Stimulated activated CD4-positive, alpha-beta T cell treated with anti-CD3 and anti-CD28 coated beads, Interleukin-2, amount 100 ng/mL, for 4 hours (primary cell): ENCODE measurements around the gene FCGBP.

Experiments used
- DNase-seq: peaks from one replicate; pipeline ENCODE4 v3.0.0-alpha.2; 2020; ENCODE audit warnings: low read depth

Gene FCGBP

GRCh38 chr19:39946532-39946931, 12.1 kb upstream of the FCGBP start:
- DNase-seq = no peak

GRCh38 chr19:39943586-39943985, 9.2 kb upstream of the FCGBP start:
- no peak for DNase-seq

DNA sequence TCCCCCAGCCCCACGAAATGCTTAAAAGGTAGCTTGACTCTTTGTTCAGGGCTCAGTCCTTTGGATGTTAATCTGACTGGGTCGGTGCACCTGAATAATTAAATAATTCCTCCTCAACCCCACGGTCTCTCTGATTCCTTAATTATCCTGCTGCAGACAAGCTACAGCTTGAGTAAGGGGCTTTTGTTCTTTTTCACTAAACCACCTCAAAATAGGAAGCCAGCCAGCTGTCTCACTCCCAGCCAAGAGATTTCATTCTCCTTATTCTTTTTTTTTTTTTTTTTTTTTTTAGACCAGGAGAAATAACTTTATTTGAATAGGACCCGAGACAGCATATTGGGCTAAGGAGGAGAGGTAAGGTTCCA, 7.9 kb upstream of the FCGBP start:
- no peak for DNase-seq

- DNase-seq = peak; percentile 51
Observed at GRCh38 chr19:39941615-39942365, 7.4 kb upstream of the FCGBP start.

DNA sequence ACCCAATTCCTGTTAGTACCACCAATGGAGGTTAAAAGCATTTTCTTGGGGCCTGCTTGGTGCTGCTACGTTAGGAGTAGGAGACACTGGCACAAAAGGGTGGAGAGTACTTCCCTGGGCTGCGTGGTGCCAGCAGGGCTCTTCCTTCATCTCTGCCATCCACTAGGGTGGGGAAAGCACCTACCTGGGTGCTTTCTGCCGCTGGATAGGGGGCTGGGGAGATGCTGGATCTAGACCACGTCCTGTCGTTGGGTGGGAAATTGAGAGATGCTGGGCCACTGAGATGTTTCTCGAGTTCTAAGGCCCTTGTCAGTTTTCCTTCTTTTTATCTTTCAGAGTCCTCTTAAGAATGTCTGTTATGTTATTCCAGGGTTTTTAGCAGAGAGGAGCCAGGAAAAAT, 6.7 kb upstream of the FCGBP start:
- DNase-seq = no peak

DNA sequence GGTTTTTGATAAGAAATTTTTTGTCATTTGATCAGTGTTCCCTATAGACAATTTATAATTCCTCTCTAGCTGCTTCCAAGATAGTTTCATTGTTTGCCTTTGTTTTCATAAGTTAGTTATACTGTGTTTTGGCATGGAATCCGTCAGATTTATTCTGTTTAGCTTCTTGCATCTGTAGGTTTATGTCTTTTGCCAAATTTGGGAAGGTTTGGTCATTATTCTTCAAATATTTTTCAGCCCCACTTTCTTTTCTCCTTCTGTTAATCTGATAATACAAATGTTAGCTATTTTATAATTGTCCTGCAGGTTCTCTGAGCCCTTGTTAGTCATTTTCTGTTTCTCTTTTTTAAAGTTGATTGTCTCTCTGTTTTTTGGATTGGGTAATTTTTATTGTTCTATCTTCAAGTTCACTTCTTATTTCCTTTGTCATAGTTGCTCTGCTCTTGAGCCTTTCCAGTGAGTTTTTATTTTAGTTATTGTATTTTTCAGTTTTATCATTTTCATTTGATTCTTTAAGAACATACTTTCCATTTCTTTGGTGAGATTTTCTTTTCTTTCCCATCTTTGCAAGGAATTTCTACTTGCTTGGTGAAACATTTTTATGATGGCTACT, 5.9 kb upstream of the FCGBP start:
- no peak for DNase-seq

DNA sequence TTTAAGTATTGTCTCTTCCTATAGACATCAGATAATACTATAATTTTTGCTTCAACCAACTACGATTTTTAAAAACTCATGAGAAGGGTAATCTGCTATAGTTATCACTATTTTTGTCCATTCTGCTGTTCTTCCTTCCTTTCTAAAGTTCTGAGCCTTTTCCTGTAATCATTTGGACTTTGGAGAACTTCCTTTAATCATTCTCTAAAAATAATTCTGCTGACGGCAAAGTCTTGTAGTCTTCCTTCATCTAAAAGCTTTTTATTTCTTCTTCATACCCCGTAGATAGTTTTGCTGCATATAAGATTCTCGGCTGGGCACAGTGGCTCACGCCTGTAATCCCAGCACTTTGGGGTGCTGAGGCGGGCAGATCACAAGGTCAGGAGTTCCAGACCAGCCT, 5.1 kb upstream of the FCGBP start:
- no peak for DNase-seq

DNA sequence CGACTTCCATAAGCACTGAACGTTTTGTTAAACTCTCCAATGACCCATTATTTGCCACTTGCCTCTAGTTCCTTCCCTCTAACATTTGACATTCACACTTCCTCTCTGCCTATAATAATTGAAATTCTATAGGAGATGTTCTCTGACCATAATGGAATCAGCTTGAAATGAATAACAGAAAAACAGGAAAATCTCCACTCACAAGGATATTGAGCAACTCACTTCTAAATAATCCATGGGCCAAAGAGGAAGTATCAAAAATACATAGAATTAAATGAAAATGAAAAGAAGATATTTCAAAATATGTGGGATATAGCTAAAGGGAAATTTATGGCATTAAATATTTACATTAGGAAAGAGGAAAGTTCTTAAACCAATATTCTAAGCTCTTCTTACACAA, 3.4 kb upstream of the FCGBP start:
- no peak for DNase-seq

DNA sequence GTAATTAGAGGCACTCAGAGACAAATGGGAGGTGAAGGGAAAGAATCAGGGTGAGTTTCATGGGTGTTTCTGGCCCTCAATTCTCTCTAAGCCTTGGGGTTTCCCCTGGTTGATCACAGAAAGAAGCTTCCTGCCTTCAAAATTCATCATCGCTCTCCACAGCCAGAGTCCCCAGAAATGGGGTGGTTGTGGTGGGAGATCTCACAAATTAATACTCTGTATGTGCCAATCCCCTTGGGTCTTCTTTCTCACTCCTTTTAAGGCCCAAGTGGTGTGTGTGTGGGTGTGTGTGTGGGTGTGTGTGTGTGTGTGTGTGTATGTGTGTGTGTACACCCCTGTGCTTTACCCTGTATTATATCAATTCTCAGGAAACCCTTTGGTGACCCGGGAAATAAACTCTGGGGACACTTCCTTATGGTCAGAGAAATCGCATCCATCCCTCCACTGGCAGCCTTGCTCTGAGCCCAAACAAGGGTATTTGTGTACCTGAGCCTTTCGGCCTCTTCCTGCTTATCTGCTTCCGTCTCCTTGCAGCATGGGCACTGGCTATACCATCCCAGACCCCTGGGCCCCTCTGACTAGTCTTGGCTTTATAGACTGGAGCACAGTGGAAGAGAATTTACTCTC, 2.8 kb upstream of the FCGBP start:
- DNase-seq = peak; percentile 51

- no peak for DNase-seq
Observed at GRCh38 chr19:39936622-39937021, 2.2 kb upstream of the FCGBP start.

- DNase-seq = no peak
Observed at GRCh38 chr19:39936020-39936419, 1.6 kb upstream of the FCGBP start.

DNA sequence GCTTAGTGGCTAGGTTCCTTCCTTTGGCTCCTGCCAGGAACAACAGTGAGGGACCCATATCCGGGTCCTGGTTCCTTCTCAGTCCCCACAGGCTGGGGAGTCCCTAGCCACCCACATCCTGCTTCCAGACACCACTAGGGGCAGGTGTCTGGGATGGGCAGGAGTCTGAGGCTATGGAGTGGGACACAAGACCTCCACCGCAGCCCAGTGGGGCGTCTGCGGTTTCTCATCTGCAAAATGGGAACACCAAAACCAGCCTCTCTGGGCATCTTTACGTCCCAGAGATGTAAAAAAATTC, 879 bp upstream of the FCGBP start:
- no peak for DNase-seq

- DNase-seq = no peak
Observed at GRCh38 chr19:39929750-39930149, 4.7 kb downstream of the FCGBP start.

GRCh38 chr19:39928357-39928725, 6.1 kb downstream of the FCGBP start:
- DNase-seq = no peak

- no peak for DNase-seq
Observed at GRCh38 chr19:39927524-39928356, 6.7 kb downstream of the FCGBP start.

- DNase-seq = no peak
Observed at GRCh38 chr19:39927076-39927475, 7.4 kb downstream of the FCGBP start.

GRCh38 chr19:39926170-39926760, 8.2 kb downstream of the FCGBP start:
- no peak for DNase-seq

DNA sequence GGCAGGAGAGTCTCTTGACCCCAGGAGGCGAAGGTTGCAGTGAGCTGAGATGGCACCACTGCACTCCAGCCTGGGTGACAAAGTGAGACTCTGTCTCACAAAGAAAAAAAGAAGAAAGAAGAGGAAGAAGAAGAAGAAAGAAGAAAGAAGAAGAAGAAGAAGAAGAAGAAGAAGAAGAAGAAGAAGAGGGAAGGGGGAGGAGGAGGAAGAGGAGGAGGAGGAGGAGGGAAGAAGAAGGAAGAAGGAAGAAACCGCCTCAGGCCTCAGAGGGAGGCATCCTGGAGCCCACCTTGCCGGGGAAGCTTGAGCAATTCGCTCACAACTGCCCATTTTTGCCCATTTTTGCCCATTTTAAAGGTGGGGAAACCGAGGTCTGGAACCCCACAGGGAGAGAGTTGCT, 9.5 kb downstream of the FCGBP start:
- DNase-seq = no peak

DNA sequence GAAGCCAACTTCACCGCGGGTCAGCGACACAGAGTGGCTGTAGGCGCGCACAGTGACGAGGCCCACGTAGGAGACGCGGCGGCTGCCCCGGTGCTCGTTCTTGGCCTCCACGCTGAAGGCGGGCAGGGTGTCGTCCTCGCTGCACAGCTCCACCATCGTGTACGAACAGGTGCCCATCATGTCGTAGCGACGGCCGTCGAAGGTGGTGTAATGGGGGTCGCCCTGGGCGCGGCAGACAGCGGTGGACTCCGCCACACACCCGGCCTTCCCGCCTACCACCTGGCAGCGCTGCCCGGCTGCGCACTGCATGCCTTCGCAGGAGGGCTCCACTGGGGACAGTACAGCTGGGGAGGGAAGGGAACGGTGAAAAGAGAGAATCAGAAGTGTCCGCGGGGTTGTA, 10.0 kb downstream of the FCGBP start:
- no peak for DNase-seq

DNA sequence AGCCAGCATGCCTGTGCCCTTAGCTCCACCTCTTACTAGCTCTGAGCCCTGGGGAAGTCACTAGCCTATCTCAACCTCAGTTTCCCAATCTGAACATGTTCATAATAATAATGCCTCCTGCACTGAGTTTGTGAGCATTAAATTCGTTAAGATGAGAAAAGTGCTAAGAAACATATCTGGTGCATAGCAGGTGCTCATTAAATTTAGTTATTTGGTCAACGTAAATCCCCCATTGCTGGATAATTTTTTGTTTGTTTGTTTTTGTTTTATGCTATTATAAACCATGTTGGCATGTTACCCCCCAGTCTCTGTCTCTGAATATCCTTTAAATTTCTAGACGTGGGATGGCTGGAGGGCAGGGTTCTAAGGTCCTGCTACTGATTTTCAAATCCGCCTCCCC, 10.6 kb downstream of the FCGBP start:
- no peak for DNase-seq

DNA sequence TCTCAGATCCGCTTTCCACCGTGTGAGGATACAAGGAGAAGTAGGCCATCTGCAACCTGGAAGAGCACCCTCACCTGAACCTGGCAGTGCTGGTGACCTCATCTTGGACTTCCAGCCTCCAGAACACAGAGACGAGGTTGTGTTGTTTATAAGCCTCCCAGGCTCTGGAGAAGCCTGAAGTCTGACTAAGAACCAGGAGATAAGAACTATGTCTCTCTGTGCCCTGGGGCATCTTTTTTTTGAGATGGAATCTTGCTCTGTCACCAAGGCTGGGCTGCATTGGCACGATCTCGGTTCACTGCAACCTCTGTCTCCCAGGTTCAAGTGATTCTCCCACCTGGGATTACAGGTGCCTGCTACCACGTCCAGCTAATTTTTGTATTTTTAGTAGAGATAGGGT, 14.5 kb downstream of the FCGBP start:
- no peak for DNase-seq

DNA sequence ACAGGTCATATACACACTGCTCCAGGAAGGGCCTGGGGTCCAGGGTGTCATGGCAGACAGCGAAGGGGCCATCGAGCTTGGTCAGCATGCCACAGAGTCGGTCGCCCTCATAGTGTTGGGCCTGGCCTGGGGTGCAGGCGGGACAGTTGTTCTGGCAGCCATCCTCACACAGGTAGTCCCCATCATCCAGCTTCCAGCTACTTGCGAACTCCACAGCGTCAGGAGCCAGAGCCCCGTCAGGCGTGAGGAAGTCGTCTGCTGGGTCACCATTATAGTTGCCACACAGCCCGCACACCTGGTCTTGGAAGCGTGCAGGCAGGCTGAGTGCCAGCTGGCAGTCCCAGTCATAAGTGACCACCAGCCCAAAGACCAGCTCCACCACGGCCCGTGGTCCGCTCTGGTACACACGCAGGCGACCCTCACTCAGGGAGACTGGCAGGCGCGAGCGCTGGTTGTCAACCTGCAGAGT, 16.2 kb downstream of the FCGBP start:
- no peak for DNase-seq
